ENCODE data around the gene RETREG3.
A peak's percentile ranks its signal among the peaks of the same experiment; 100 is the strongest.

RETREG3 gene

DNA sequence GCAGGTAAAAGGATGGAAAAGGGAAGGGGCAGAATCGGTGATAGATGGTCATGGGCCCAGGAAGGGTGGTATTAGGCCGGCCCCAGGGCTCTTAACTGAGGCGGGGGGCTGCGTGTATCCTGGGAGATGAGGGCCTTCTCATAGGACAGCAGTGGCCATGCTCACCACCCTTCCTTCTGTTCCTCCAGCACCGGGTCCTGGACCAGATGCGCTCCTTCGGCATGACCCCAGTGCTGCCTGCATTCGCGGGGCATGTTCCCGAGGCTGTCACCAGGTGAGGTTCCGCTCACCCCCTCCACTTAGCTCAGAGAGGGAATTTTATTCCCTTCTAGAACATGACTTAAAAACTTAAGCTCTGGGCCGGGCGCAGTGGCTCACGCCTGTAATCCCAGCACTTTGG, 70.7 kb downstream of the RETREG3 start:
- DNase-seq (ENCODE audit: low read depth), result no peak
- no peak overlapping the region for H3K4me3 ChIP-seq (ENCODE audit: low read length)
- TF ChIP-seq, protein P1, sequence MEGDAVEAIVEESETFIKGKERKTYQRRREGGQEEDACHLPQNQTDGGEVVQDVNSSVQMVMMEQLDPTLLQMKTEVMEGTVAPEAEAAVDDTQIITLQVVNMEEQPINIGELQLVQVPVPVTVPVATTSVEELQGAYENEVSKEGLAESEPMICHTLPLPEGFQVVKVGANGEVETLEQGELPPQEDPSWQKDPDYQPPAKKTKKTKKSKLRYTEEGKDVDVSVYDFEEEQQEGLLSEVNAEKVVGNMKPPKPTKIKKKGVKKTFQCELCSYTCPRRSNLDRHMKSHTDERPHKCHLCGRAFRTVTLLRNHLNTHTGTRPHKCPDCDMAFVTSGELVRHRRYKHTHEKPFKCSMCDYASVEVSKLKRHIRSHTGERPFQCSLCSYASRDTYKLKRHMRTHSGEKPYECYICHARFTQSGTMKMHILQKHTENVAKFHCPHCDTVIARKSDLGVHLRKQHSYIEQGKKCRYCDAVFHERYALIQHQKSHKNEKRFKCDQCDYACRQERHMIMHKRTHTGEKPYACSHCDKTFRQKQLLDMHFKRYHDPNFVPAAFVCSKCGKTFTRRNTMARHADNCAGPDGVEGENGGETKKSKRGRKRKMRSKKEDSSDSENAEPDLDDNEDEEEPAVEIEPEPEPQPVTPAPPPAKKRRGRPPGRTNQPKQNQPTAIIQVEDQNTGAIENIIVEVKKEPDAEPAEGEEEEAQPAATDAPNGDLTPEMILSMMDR (conservative IDR thresholded peaks at IDR 0.05; ENCODE audit: low read depth, low read length), result no peak

- H3K4me3 ChIP-seq (ENCODE audit: low read length), result no peak overlapping the region
- TF ChIP-seq, protein P1 (conservative IDR thresholded peaks at IDR 0.05; ENCODE audit: low read depth, low read length), result no peak
- no peak for DNase-seq (ENCODE audit: low read depth)
Measured at GRCh38 chr17:42537826-42538451, 71.2 kb downstream of the RETREG3 start.

DNA sequence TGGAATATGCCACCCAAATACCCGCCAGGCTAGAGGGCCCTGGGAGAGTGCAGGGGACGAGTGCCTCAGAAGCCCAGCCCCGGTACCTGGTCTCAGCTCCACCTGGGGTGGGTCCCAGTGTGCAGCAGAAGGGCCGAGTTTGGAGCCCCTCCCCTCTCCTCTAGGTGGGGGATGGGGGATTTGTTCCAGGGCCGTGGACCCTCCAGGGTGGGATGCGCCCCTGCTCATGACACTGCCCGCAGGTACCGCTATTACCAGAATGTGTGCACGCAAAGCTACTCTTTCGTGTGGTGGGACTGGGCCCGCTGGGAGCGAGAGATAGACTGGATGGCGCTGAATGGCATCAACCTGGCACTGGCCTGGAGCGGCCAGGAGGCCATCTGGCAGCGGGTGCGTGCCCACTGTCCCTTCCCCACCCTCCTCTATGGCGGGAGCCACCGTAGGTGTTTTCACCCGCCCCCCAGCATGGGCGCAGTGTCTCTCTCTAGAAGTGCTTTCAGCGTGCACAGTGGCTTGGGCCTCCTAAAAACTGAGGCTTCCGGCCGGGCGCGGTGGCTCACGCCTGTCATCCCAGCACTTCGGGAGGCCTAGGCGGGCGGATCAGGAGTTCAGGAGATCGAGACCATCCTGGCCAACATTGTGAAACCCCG, 71.9 kb downstream of the RETREG3 start:
- TF ChIP-seq, protein P1 (conservative IDR thresholded peaks at IDR 0.05; ENCODE audit: low read depth, low read length), result no peak
- no peak for DNase-seq (ENCODE audit: low read depth)
- H3K4me3 ChIP-seq (ENCODE audit: low read length), result peak overlapping the region; percentile 74

- no peak for DNase-seq (ENCODE audit: low read depth)
- TF ChIP-seq, protein P1 (conservative IDR thresholded peaks at IDR 0.05; ENCODE audit: low read depth, low read length), result no peak
Measured at GRCh38 chr17:42536372-42537155, 72.6 kb downstream of the RETREG3 start.

GRCh38 chr17:42536048-42536371, 73.2 kb downstream of the RETREG3 start, which contains the start of gene NAGLU:
NAGLU (plus strand) TSS chr17:42536241; CDS start chr17:42536273, 32 bp downstream.
- H3K4me3 ChIP-seq (ENCODE audit: low read length), result peak within 1 kb of the TSS; percentile 74
- TF ChIP-seq, protein P1 (conservative IDR thresholded peaks at IDR 0.05; ENCODE audit: low read depth, low read length), result no peak
- DNase-seq (ENCODE audit: low read depth), result no peak

More at GRCh38 chr17:42536372-42537155, 72.6 kb downstream of the RETREG3 start:
- H3K4me3 ChIP-seq (ENCODE audit: low read length), result peak overlapping the region; percentile 74

DNA sequence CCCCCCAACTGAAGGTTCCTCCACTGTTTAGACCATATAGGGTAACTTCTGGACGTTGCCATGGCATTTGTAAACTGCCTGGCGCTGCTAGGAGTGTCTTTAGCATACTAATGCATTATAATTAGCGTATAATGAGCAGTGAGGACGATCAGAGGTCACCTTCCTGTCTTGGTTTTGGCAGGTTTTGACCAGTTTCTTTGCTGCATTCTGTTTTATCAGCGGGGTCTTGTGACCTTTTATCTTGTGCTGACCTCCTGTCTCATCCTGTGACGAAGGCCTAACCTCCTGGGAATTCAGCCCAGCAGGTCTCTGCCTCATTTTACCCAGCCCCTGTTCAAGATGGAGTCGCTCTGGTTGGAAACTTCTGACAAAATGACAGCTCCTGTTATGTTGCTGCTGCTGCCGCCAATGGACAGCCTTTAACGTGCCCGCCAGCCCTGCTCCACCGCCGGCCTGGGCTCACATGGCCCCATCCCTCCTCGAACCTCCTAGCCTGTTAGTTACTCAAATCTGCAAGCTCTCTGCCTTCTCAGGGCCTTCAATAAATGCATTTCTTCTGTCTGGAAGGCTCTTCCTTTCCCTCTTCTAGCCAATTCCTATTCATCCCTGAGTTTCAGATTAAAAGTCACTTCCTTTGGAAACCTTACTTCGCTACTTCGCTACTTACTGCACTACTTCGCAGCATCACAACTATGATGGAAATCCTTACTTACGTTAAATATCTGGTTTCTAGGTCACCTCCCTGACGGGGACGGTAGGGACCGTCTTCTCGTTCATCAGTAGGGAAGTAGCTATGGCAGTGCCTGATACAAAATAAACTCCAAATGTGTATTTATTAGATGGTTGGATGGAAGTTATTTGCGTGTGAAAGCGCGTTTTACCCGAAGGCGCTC, 73.8 kb downstream of the RETREG3 start:
- TF ChIP-seq, protein P1 (conservative IDR thresholded peaks at IDR 0.05; ENCODE audit: low read depth, low read length), result no peak
- DNase-seq (ENCODE audit: low read depth), result no peak
- peak overlapping the region; percentile 74 for H3K4me3 ChIP-seq (ENCODE audit: low read length)

All from retinal pigment epithelial cell (primary cell).